PC-9 (cell line): ENCODE measurements around the gene ATXN7. TPM values are rescaled to one million over a fixed set of nuclear protein-coding genes. Genes with fewer than 3 reads are reported as not detected.

Experiments
- BruUV-seq: library from RNA; stranded (reverse); fragments of 400-500 nt; replicated peaks from 2 replicates; lab custom pipeline; 2021; lab: Mats Ljungman, UMichigan
- CTCF ChIA-PET: fragments of 300-600 bp; sonication (Branson Sonifier 250); formaldehyde crosslinking; loops from one replicate; lab custom pipeline; 2022; ENCODE audit warnings: antibody characterized with exemption; lab: Charles Lee
- POLR2A ChIA-PET: fragments of 300-600 bp; sonication (Branson Sonifier 250); formaldehyde crosslinking; loops from one replicate; lab custom pipeline; 2022; ENCODE audit warnings: antibody characterized with exemption; ENCODE audit not compliant: unreplicated experiment; lab: Charles Lee
- DNase-seq, 2 experiments: peaks; one replicate each; pipeline versions ENCODE4 v3.0.0 to v3.0.0-alpha.2; 2015 to 2022; ENCODE audit warnings: mixed read lengths in 1 of 2
- H2AFZ ChIP-seq: fragments of 200-600 bp; sonication (generic); 2 replicates; pipeline ENCODE4 v1.8.1; 2017; ENCODE audit warnings: antibody characterized with exemption
- H3F3A ChIP-seq: fragments of 200-600 bp; sonication (generic); 2 replicates; pipeline ENCODE4 v1.8.1; 2017; ENCODE audit warnings: antibody characterized with exemption, mild to moderate bottlenecking, low read depth; ENCODE audit not compliant: insufficient read depth
- H3K27ac ChIP-seq: fragments of 200-600 bp; sonication (generic); 2 replicates; pipeline ENCODE4 v1.6.1; 2016; ENCODE audit warnings: mixed run types
- H3K27me3 ChIP-seq: fragments of 200-600 bp; sonication (generic); 2 replicates; pipeline ENCODE4 v1.6.1; 2016; ENCODE audit warnings: low read depth, mixed run types; ENCODE audit not compliant: insufficient read depth
- H3K36me3 ChIP-seq: fragments of 200-600 bp; sonication (generic); 2 replicates; pipeline ENCODE4 v1.6.1; 2016; ENCODE audit warnings: low read depth, mixed run types
- H3K4me1 ChIP-seq: fragments of 200-600 bp; sonication (generic); replicated peaks from 2 replicates; pipeline ENCODE4 v1.6.1; 2016; ENCODE audit warnings: mixed run types; ENCODE audit not compliant: insufficient read depth
- H3K4me2 ChIP-seq: fragments of 200-600 bp; sonication (generic); 2 replicates; pipeline ENCODE4 v1.6.1; 2017; ENCODE audit warnings: mixed run types
- H3K4me3 ChIP-seq: fragments of 200-600 bp; sonication (generic); 2 replicates; pipeline ENCODE4 v1.6.1; 2016; ENCODE audit warnings: mixed run types
- H3K79me2 ChIP-seq: fragments of 200-600 bp; sonication (generic); 2 replicates; pipeline ENCODE4 v1.6.1; 2017; ENCODE audit warnings: low read depth, mixed run types
- H3K9me2 ChIP-seq: fragments of 200-600 bp; sonication (generic); 2 replicates; pipeline ENCODE4 v1.8.1; 2017; ENCODE audit warnings: mild to moderate bottlenecking; ENCODE audit not compliant: insufficient read depth
- H3K9me3 ChIP-seq: fragments of 200-600 bp; sonication (generic); 2 replicates; pipeline ENCODE4 v1.8.1; 2016; ENCODE audit warnings: low read depth; ENCODE audit not compliant: insufficient read depth
- H4K20me1 ChIP-seq: fragments of 200-600 bp; sonication (generic); 2 replicates; pipeline ENCODE4 v1.8.1; 2017; ENCODE audit not compliant: insufficient read depth
- CTCF ChIP-seq: fragments of 200-600 bp; sonication (generic); conservative IDR thresholded peaks from 2 replicates; pipeline ENCODE4 v1.6.1; 2017; ENCODE audit warnings: mixed run types, antibody characterized with exemption, mild to moderate bottlenecking, moderate library complexity
- EZH2 ChIP-seq: fragments of 200-600 bp; sonication (generic); IDR thresholded peaks from 2 replicates; pipeline ENCODE4 v1.8.0; 2017; ENCODE audit warnings: antibody characterized with exemption, low read depth
- intact Hi-C: fragments of 100-400 bp; cut with micrococcal nuclease; formaldehyde crosslinking; loops from one replicate; pipeline ENCODE4 v1.10.0; 2022; ENCODE audit not compliant: unreplicated experiment
- total RNA-seq: library from RNA; stranded (reverse); gene quantifications from 2 replicates; pipeline ENCODE4 v1.2.3, GENCODE V29; 2021

The ATXN7 gene
- total RNA-seq, 1 experiment from 2014 or later: 27.7 TPM

- Histone ChIP-seq H3K27me3 (no peaks in the 10 kb centered on the region), H3K4me3 (no peak overlapping the region), H3K36me3 (no peaks in the 10 kb centered on the region), H3F3A (peaks cover 20% of the 10 kb centered on the region), H3K9me3 (no peaks in the 10 kb centered on the region), H3K79me2 (peaks cover 75% of the 10 kb centered on the region), H4K20me1 (no peaks in the 10 kb centered on the region), H3K4me2 (0 out of 2 replicates have a peak overlapping the region, but pooled peaks have one; percentile 44), H2AFZ (no peak overlapping the region), H3K27ac (peak overlapping the region; percentile 47; the same call in 1 of the 2 replicates), H3K9me2 (no peaks in the 10 kb centered on the region), H3K4me1 (peaks cover 33% of the 10 kb centered on the region)
- BruUV-seq: no TSS peak
- ChIA-PET CTCF (no interaction called here), POLR2A (no interaction called here)
- intact Hi-C loops: no loop called here
- DNase-seq: no peak
- no peak for TF ChIP-seq EZH2
Observed at GRCh38 chr3:63869940-63870614, 6.4 kb downstream of the ATXN7 start.

GRCh38 chr3:63870615-63871005 is 6.9 kb downstream of the ATXN7 start:
- TF ChIP-seq CTCF (no peak), EZH2 (no peak)
- Histone ChIP-seq H3K9me3 (no peaks in the 10 kb centered on the region), H3K4me3 (no peak overlapping the region), H3K36me3 (no peaks in the 10 kb centered on the region), H4K20me1 (no peaks in the 10 kb centered on the region), H3K9me2 (no peaks in the 10 kb centered on the region), H3K27me3 (no peaks in the 10 kb centered on the region), H3K79me2 (peaks cover 76% of the 10 kb centered on the region), H2AFZ (no peak overlapping the region), H3K4me2 (peak overlapping the region; percentile 44), H3F3A (peaks cover 20% of the 10 kb centered on the region), H3K27ac (peak overlapping the region; percentile 47), H3K4me1 (peaks cover 30% of the 10 kb centered on the region)
- no peak for DNase-seq
- ChIA-PET POLR2A (no interaction called here), CTCF (no interaction called here)
- no TSS peak for BruUV-seq
- intact Hi-C loops: no loop called here

GRCh38 chr3:63872135-63872924 is 8.7 kb downstream of the ATXN7 start:
- H3K79me2 ChIP-seq: peaks cover 80% of the 10 kb centered on the region
- H4K20me1 ChIP-seq: no peaks in the 10 kb centered on the region
- intact Hi-C loops: loop anchor here (2.0 kb wide), 1 partner anchor 40 kb away; the partner anchor contains the start of gene SCAANT1
- H3K27ac ChIP-seq: peak overlapping the region; percentile 64
- no TSS peak for BruUV-seq
- no peaks in the 10 kb centered on the region for H3K9me2 ChIP-seq
- no peaks in the 10 kb centered on the region for H3K9me3 ChIP-seq
- peak overlapping the region; percentile 26; the same call in 1 of the 2 replicates for H3K4me3 ChIP-seq
- H3K36me3 ChIP-seq: no peaks in the 10 kb centered on the region
- H2AFZ ChIP-seq: no peak overlapping the region
- H3K27me3 ChIP-seq: no peaks in the 10 kb centered on the region
- TF ChIP-seq EZH2: no peak
- no peak for TF ChIP-seq CTCF
- H3K4me1 ChIP-seq: peaks cover 30% of the 10 kb centered on the region
- peak overlapping the region; percentile 71 for H3K4me2 ChIP-seq
- peak; percentile 63 to 91 for DNase-seq
- CTCF ChIA-PET: no interaction called here
- POLR2A ChIA-PET: interaction anchor here (0.6 kb wide), 1 partner anchor 66 kb away, joined by 6 read pairs; no protein-coding TSS in a partner anchor
- H3F3A ChIP-seq: peaks cover 20% of the 10 kb centered on the region
